ENCODE results near the gene L3MBTL1. TPM values are rescaled to one million over a fixed set of nuclear protein-coding genes. Genes with fewer than 3 reads are reported as not detected.
A peak's percentile ranks its signal among the peaks of the same experiment; 100 is the strongest.

Gene L3MBTL1
- total RNA-seq, 1 experiment from 2014 or later: 21.6 TPM

GRCh38 chr20:43472671-43473380 is 34.7 kb upstream of the L3MBTL1 start:
- TF ChIP-seq CEBPB (IDR thresholded peaks at IDR 0.05; ENCODE audit: low read depth): no peak
- TF ChIP-seq CTCF (IDR thresholded peaks at IDR 0.05 in 2 of 3, conservative IDR thresholded peaks at IDR 0.05 in 1 of 3; ENCODE audit: borderline replicate concordance in 1 of 3, insufficient read depth in 1 of 3, low read depth in 2 of 3, low read length in 2 of 3): peak in 1 of 3 experiments; percentile 13; a peak in 1 of 6 replicates
- no peaks in the 10 kb centered on the region for H3K9me2 ChIP-seq (ENCODE audit: insufficient read depth)
- ChIA-PET RAD21 (ENCODE audit: low non-redundant PET in 1 of 2, low total read pairs in 2 of 2, uncharacterized antibody in 2 of 2, unreplicated experiment in 2 of 2) (no interaction called here), POLR2A (interaction anchor here (1.3 kb wide), 1 partner anchor 15 kb away, joined by 8 read pairs; the partner anchor contains the start of gene SRSF6), CTCF (no interaction called here)
- no peaks in the 10 kb centered on the region for H3K9me3 ChIP-seq (ENCODE audit: control insufficient read depth in 1 of 2, insufficient read depth in 1 of 2, low read depth in 1 of 2, low read length in 2 of 2)
- no peak overlapping the region for H3K4me2 ChIP-seq (ENCODE audit: low read length)
- no peak overlapping the region for H3K9ac ChIP-seq (ENCODE audit: low read length)
- intact Hi-C loops (cut with micrococcal nuclease): no loop called here
- H4K20me1 ChIP-seq (ENCODE audit: insufficient read depth): no peaks in the 10 kb centered on the region
- ATAC-seq (no peak), DNase-seq (ENCODE audit: low read depth, low spot score) (no peak)
- H3K36me3 ChIP-seq (ENCODE audit: control insufficient read depth in 1 of 2, insufficient read depth in 2 of 2, low read length in 2 of 2): 0 out of 4 replicates have a peak, but pooled peaks cover 0 to 3% of the 10 kb centered on the region in 2 experiments
- H3K4me1 ChIP-seq (ENCODE audit: control insufficient read depth in 1 of 2, insufficient read depth in 2 of 2, low read length in 2 of 2): peaks cover 0 to 4% of the 10 kb centered on the region in 2 experiments; a peak in 1 of 4 replicates
- no TSS peak for BruUV-seq (replicated peaks)
- H3K4me3 ChIP-seq (replicated peaks in 1 of 2; ENCODE audit: low read depth in 1 of 2, low read length in 2 of 2): no peak overlapping the region
- no peaks in the 10 kb centered on the region for H3K79me2 ChIP-seq (ENCODE audit: insufficient read depth, low read length)
- no peaks in the 10 kb centered on the region for H3K27me3 ChIP-seq (ENCODE audit: insufficient read depth, low read length)
- no peak overlapping the region for H3K27ac ChIP-seq (ENCODE audit: low read depth, low read length)
- H2AFZ ChIP-seq (ENCODE audit: low read depth, low read length, poor library complexity, severe bottlenecking): no peak overlapping the region

GRCh38 chr20:43473381-43473704 is 34.2 kb upstream of the L3MBTL1 start:
- no peak for DNase-seq (ENCODE audit: low read depth, low spot score)
- intact Hi-C loops (cut with micrococcal nuclease): no loop called here
- POLR2A ChIA-PET: no interaction called here
- BruUV-seq (replicated peaks): no TSS peak
- no peak for ATAC-seq
- H3K9ac ChIP-seq (ENCODE audit: low read length): no peak overlapping the region
- H3K27ac ChIP-seq (ENCODE audit: low read depth, low read length): no peak overlapping the region
- no peak for TF ChIP-seq FOSL1 (IDR thresholded peaks at IDR 0.05; ENCODE audit: low read depth)
- no peak for TF ChIP-seq ATF3 (IDR thresholded peaks at IDR 0.05)
- no peak for TF ChIP-seq POLR2A (IDR thresholded peaks at IDR 0.05; ENCODE audit: borderline replicate concordance, extremely low read depth, insufficient read depth, insufficient read length)
- no peak for TF ChIP-seq ZBTB33 (IDR thresholded peaks at IDR 0.05; ENCODE audit: extremely low read depth, insufficient replicate concordance, low read length)
- TF ChIP-seq SP1 (IDR thresholded peaks at IDR 0.05; ENCODE audit: low read depth): no peak
- no peak for TF ChIP-seq ELF1 (IDR thresholded peaks at IDR 0.05; ENCODE audit: borderline replicate concordance, low read depth)
- TF ChIP-seq SIN3A (IDR thresholded peaks at IDR 0.05; ENCODE audit: low read depth): no peak
- TF ChIP-seq TCF7L2 (IDR thresholded peaks at IDR 0.05; ENCODE audit: borderline replicate concordance, extremely low read depth, insufficient read depth, insufficient read length): no peak
- H3K4me1 ChIP-seq (ENCODE audit: control insufficient read depth in 1 of 2, insufficient read depth in 2 of 2, low read length in 2 of 2): peaks cover 0 to 4% of the 10 kb centered on the region in 2 experiments; a peak in 1 of 4 replicates
- H3K9me2 ChIP-seq (ENCODE audit: insufficient read depth): no peaks in the 10 kb centered on the region
- no peaks in the 10 kb centered on the region for H3K9me3 ChIP-seq (ENCODE audit: control insufficient read depth in 1 of 2, insufficient read depth in 1 of 2, low read depth in 1 of 2, low read length in 2 of 2)
- no peak overlapping the region for H3K4me2 ChIP-seq (ENCODE audit: low read length)
- no peak overlapping the region for H2AFZ ChIP-seq (ENCODE audit: low read depth, low read length, poor library complexity, severe bottlenecking)
- RAD21 ChIA-PET (ENCODE audit: low non-redundant PET in 1 of 2, low total read pairs in 2 of 2, uncharacterized antibody in 2 of 2, unreplicated experiment in 2 of 2): no interaction called here
- H3K36me3 ChIP-seq (ENCODE audit: control insufficient read depth in 1 of 2, insufficient read depth in 2 of 2, low read length in 2 of 2): 0 out of 4 replicates have a peak, but pooled peaks cover 0 to under 1% of the 10 kb centered on the region in 2 experiments
- no peak overlapping the region for H3K4me3 ChIP-seq (replicated peaks in 1 of 2; ENCODE audit: low read depth in 1 of 2, low read length in 2 of 2)
- CTCF ChIA-PET: no interaction called here
- no peaks in the 10 kb centered on the region for H3K27me3 ChIP-seq (ENCODE audit: insufficient read depth, low read length)
- H4K20me1 ChIP-seq (ENCODE audit: insufficient read depth): no peaks in the 10 kb centered on the region
- H3K79me2 ChIP-seq (ENCODE audit: insufficient read depth, low read length): no peaks in the 10 kb centered on the region

Measured in HCT116 (cell line).